Measurements from ENCODE around the gene AFG1L. TPM values are rescaled to one million over a fixed set of nuclear protein-coding genes. Genes with fewer than 3 reads are reported as not detected.
"Not testable (repeated sequence)": the region's sequence is repeated elsewhere in the genome, so short reads cannot be mapped to it uniquely, and the experiment has no call there.

AFG1L gene
- 3.3 and 4.0 TPM in 2 replicates for polyA plus RNA-seq (2014; cell fraction: cytosol; rRNA removed)
- polyA plus RNA-seq (2014; cell fraction: nucleus; rRNA removed), result 6.7 and 12.5 TPM in 2 replicates

DNA sequence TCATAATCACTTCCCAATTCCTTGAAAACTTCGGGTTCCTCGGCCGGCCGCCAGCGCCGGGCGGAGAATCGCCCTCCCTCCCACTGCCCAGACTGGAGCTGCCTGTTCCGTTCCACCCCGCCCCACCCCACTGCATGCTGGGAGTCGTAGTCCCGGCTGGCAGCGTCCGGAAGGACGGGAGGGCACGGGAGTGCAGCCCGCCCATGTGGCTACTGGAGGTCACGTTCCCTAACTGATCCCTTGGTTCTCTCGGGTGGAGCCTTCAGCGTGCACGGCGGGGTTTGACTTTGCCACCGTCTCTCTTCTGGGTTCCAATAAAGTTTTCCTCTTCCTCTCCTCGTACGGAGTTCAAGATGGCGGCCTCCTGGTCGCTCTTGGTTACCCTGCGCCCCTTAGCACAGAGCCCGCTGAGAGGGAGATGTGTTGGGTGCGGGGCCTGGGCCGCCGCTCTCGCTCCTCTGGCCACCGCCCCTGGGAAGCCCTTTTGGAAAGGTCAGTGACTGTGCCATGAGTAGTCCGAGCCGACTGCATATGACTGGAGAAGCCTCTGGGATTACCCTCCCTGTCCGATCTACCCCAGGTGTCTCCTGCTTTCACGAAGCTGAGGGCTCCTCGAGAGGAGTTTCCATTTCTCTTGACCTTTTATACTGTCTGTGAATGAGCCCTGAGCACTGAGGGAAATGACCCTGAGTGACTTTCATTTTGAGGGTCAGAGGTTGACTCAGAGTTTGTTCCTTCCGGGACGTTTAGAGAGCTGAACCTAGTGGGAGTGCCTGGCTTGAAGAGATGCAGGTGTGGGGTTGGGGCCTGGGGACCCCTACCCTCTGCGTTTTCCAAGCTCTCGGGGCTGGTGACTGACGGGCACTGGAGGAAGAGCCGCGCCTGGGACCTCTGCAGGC is at the start of gene AFG1L:
TSS of gene AFG1L (plus strand) at position 328 of the 899 bp plus-strand sequence. CDS start at position 354, 26 bp downstream.
- DNase-seq (ENCODE audit: low spot score), result peak; percentile 81

DNA sequence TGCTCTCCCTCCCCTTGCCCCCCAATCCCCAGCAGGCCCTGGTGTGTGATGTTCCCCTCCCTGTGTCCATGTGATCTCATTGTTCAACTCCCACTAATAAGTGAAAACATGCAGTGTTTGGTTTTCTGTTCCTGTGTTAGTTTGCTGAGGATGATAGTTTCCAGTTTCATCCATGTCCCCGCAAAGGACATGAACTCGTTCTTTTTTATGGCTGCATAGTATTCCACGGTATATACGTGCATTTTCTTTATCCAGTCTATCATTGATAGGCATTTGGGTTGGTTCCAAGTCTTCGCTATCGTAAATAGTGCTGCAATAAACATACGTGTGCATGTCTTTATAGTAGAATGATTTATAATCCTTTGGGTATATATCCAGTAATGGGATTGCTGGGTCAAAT is 49.8 kb upstream of the AFG1L start:
- DNase-seq (ENCODE audit: low spot score), result not testable (repeated sequence)

DNA sequence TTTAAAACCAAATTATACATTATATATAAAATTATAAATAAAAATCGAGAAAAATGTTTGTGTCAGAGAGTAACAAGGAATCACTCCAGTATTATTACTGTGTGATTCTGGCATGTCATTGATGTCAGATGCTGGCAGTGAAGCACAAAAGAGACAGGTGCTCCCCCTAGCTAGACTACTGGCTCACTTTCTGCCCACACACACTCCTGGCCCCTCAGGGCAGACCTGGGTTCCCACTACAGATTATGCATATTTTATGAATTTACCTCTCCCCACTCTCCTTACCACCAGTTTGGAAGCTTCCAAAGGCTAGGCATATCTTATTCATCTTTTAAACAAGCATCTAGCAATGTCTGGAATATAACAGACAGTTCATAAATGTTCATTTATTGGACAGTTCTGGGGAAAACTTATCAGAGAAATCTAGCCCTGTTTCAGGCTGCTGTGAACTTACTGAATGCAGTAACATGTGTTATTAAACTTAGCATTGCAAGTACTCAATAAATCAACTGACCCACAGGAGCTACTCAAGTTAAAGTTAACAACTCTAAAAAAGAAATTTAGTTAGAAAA is 46.8 kb upstream of the AFG1L start:
- peak; percentile 87 for DNase-seq (ENCODE audit: low spot score)

DNA sequence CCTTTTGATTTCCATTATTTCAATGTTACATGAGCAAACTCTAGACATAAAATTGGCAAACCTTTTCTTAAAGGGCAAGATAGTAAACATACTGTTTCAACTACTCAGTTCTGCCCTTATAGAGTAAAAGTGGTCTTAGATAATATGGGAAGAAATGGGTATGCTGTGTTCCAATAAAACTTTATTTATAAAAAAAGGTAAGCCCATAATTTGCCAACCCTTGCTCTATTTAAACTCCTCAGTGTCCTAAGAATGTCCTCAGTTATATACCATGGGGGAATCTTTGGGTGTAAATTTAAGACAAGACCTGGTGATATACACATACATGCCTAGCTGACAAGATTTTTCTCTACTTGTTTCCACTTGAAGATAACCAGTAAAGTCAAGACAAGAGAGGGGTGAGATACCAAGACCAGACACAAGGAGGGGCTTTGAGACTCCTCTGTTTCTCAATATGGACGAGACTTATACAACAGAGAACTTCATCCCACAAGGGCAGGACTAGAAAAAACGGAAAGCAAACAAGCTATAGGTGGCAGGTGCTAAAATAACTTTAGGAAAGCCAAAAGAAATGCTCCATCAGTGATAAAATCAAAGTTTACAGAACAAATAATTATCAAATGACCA is 44.5 kb upstream of the AFG1L start:
- peak; percentile 37 for DNase-seq (ENCODE audit: low spot score)

DNA sequence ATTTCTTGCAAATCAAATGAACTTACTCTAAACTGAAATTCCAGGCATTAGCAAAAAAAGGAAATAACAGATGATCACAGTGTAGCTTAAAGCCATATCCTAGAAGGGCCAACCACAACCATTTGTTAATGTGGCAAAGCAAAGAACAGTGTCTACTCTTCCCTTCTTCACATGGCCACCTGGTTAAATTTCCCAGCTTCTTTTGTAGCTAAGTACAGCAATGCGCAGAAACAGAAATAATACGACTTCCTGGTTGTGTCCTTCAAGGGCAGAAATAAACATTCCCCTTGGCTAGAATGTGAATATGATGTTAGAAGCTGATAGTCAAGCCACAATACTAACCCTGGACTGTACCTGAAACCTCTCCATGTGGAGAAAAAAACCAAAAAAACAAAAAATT is 43.6 kb upstream of the AFG1L start:
- DNase-seq (ENCODE audit: low spot score), result no peak

DNA sequence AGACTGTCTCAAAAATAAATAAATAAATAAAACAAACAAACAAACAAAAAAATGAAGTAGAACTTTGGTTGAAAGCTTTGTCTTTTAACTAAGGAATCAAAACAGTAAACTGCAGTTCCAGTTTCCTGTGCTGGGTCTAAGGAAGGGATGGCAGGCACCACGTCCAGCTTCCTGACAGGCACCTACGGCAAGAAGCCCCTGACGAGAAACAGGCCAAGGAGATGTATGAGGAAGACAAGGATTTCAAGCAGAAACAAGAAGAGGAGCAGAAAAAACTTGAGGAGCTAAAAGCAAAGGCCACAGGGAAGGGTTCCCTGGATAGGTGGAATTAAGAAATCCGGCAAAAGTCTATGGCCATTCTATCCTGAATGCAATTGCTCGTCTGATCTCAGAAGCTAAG is 42.8 kb upstream of the AFG1L start:
- DNase-seq (ENCODE audit: low spot score), result peak; percentile 54

DNA sequence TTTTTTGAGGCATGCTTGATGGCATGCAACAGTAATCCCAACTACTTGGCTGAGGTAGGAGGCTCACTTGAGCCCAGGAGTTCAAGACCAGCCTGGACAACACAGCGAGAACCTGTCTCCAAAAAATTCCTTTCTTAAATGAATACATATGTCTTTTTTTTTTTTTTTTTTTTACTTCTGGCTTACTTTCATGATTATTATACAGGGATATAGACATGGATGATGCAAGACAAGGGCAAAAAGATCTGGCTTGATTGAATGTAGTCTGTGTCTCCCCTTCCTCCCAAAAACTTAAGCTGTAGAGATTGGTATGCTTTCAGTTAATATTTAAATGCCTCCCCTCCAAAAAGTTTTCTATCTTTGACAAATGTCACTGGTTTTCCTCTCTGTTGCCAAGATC is 41.6 kb upstream of the AFG1L start:
- no peak for DNase-seq (ENCODE audit: low spot score)

DNA sequence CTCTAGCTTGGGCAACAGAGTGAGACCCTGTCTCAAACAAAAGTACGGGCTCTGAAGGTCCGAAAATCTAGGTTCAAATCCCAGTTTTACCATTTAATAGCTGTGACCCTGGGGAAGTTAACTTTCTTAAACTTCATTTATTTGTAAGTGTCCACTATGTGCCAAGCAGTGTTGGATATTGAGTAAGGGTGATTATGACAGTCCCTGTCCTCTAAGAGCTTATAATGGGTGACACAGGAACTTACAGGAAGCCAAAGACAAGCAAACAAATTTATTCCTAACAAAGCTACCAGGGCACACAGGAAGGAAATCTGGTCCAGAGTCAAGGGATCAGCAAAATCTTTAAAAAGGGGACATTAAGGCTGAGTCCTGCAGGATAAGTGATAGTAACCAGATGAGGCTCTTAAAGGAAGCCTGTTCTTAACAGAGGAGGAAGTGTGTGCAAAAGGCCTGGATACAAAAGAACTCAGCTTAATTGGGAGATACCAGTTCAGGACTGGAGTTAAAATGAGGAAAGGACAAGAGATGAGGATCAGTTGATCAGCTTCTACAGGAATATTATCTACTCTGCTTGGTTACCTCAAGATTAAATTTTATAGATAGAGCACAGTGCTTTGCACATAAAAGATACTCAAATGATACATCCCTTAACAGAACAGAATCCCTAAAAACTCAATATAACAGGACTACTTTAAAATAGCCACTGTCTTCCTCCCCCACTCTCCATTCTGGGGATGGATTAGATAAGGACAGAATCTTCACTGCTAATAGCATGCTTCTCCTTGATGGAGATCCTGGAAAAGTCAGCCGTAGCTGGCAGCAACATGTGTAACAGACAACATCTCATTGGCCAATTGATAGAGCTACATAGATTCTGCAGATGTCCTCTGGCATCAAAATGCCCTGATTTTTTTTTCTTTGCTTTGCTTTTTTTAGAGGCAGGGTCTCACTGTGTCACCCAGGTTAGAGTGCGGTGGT is 40.1 kb upstream of the AFG1L start:
- DNase-seq (ENCODE audit: low spot score), result peak; percentile 70

DNA sequence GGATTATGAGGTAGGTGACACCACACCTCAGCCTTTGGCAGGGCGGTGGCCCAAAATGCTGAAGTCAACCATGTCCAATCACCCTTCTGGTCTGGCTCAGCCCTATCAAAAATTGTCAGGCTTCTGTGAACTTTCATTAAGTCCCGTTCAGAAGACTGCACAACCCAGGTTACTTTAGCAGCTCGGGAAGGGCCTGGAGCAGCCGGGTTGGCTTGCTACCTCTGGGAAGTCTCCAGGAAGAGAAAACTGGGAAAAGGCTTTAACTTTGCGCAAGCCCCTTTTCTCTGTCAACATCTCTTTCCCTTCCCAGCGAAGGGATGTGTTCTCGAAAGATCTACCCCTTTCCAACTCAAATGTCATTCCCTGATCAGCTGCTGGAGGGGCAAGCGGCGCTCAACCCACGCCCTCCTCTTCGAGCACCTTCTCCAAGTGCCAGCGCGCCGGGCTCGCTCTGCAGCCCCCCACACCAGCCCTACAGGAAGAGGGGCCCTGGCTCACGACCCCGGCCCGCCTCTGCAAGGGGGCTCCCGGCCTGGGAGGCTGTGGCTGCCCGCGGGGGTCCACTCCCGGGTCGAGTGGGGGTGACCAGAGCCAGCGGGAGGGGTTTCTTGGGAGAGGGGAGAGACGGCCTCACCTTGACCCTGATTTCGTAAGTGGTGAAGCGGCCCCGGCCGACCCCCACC is 34.6 kb upstream of the AFG1L start:
- DNase-seq (ENCODE audit: low spot score), result peak; percentile 45

DNA sequence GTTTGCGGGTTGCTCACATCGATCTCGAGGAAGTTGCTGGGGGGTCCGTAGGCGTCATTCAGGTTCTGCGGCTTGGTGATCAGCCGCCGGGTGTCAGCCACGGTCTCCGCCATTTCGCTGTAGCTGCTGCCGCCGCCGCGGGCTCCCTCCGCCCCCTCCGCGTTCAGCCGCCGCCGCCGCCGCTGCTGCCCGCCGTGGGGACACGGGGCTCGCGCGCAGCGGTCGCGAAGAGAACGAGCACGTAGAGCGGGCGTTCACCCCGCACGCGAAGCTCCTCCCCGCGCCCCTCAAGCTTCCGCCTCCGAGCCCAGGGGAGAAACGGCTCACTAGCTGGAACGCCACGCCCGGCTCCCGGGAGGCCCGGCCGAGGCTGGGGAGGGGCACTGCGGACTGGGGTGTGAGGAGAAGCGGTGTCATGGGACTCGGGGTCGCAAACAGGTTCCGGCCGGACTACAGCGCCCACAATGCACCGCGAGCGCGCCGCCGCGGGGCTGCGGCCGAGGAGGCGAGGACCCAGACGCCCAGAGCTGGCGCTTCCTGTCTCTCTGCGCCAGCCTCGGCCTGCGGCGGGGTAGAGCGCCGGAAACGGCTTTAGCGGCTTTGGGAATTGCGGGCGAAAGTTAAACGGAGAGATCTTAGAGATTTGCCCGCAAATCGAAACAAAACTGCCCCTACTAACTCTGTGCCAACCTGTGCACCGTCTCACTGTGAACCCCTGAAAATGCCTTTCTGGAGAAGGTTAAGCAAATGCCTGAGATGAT is 33.9 kb upstream of the AFG1L start, which contains the start of gene SNX3:
TSS of gene SNX3 (minus strand) at position 232 of the 761 bp plus-strand sequence. CDS start at position 113, 119 bp downstream.
- DNase-seq (ENCODE audit: low spot score), result peak; percentile 96

DNA sequence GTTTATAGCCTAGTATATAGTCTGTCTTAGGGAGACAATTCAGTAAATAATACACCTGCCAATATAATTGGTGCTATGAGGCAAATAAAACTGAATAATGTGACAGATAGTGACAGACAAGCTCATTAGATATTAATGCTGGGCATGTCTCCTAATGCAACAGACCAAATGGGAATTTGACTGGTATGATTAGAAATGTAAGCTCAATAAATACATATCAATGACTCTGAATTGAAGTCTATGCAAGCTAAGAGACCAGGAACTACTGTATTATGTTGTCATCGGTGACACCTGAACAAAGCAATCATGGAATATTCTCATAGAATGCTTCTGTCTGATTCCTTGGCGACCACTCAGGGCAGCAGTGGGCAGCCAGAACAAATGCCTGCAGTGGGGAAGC is 31.5 kb upstream of the AFG1L start:
- no peak for DNase-seq (ENCODE audit: low spot score)

DNA sequence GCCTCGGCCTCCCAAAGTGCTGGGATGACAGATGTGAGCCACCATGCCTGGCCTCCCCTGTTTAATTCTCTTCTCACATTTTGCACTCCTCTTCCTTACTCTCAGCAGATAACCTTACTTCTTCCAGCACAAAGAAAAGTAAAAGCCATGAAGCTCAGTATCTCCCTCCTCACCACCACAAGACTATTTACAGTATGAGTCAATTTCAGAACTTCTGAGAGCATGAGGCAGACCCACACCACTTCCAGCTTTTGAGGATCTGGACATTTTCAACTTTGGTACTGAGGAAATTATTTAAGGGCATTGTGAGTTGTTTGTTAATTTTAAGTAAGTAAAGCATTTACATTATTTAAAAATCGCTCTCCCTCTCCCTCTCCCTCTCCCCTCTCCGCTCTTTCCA is 26.0 kb upstream of the AFG1L start:
- no peak for DNase-seq (ENCODE audit: low spot score)

DNA sequence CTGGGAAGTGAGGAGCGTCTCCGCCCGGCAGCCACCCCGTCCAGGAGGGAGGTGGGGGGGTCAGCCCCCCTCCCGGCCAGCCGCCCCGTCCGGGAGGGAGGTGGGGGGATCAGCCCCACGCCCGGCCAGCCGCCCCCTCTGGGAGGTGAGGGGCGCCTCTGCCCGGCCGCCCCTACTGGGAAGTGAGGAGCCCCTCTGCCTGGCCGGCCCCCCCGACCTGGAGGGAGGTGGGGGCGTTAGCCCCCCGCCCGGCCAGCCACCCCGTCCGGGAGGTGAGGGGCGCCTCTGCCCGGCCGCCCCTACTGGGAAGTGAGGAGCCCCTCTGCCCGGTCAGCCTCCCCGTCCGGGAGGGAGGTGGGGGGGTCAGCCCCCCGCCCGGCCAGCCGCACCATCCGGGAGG is 24.9 kb upstream of the AFG1L start:
- not testable (repeated sequence) for DNase-seq (ENCODE audit: low spot score)

DNA sequence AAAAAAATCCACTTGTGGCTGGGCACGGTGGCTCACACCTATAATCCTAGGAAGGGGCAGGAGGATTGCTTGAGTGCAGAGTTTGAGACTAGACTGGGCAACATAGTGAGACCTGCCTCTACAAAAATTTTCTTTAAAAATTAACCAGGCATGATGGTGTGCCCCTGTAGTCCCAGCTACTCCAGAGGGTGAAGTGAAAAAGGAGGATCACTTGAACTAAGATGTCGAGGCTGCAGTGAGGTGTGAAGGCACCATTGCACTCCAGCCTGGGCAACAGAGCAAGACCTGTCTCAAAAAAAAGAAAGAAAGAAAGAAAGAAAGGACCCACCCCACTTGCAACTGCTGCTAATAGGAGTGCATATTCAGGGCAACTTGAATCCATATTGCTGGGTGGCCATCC is 20.3 kb upstream of the AFG1L start:
- DNase-seq (ENCODE audit: low spot score), result no peak

DNA sequence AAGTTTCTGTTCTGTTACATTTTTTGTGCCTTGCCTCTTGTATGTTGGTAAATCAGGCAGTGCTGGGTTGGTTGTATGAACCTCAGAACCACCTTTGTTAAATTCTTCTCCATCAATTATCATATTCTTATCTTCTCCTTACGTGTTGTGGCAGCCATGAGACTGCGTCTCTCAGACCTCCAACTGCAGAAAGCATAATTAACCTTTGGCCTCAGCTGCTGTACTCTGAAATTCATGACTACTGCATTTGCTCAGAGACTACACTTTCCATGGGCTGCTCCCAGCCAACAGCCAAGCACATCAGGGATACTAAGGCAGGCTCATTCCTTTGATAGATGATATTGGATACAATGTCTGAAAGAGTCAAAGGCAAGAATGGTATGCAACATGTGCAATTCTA is 18.9 kb upstream of the AFG1L start:
- peak; percentile 45 for DNase-seq (ENCODE audit: low spot score)

DNA sequence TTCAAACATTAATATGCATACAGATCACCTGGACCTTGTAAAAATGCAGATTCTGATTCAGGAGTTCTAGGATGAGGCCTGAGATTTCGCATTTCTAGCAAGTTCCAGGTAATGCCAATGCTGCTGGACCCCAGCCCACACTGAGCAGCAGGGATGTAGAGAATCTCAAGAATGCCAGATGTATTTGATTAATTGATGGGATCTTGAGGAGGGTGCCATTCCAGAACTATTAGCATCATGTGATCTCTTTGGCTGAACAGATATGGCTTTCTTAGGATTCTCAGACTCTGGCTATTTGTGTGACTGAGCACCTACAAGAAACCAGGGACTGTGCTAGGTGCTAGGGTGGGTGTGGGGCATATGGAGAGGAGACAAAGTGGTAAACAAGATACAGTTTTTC is 17.6 kb upstream of the AFG1L start:
- DNase-seq (ENCODE audit: low spot score), result no peak

DNA sequence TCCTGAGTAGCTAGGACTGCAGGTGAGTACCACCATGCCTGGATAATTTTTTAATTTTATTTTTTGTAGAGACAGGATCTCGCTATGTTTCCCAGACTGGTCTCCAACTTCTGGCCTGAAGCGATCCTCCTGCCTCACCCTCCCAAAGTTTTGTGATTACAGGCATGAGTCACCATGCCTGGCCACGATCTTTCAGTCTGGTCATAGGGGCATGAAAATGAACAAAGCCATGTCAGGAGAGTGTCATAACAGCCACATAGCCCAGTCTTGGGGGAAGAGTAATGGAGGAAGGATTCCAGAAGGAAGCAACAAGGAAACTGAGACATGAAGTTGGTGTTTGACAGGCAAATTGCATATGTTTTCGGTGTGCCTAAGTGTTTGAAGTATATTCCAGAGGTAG is 17.0 kb upstream of the AFG1L start:
- DNase-seq (ENCODE audit: low spot score), result no peak

DNA sequence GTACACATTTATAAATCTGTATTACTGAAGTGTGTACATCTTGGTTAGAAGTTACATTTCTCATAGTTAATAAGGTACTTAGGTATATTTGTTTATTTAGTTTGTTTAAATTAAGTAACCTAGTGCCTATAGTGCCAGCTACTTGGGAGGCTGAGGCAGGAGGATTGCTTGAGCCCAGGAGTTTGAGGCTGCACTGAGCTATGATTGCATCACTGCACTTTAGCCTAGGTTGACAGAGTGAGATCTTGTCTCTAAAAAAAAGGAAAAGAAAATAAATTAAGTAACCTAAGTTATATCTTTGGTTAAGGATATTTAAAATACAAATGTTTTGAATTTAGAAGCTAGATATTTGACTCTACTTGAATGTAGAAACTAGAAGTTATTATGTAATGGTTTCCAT is 9.5 kb upstream of the AFG1L start:
- no peak for DNase-seq (ENCODE audit: low spot score)

DNA sequence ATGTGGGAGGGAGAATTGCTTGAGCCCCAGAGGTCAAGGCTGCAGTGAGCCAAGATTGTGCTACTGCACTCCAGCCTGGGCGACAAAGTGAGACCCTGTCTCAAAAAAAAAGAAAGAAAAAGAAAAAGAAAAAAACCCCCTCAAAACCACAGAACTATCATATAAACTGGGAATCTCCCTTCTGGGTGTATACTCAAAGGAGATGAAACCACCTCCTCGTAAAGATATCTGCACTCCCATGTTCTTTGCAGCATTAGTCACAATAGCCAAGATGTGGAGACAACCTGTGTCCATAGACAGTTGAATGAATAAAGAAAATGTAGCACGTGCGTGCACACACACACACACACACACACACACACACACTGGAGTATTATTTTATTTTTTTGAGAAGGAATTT is 8.5 kb upstream of the AFG1L start:
- no peak for DNase-seq (ENCODE audit: low spot score)

DNA sequence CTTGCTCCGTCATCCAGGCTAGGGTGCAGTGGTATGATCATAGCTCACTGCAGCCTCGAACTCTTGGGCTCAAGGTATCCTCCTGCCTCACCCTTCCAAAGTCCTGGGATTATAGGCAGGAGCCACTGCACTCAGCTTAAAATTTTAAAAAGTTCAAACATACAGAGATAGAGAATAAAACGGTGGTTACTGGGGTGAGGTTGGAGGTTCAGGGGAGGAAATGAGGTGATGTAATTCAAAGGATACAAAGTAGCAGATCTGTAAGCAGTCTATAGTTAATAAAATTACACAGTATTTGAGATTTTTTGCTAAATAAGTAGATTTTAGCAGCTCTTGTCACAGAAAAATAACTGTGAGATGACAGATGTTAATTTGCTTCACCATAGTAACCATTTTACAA is 7.5 kb upstream of the AFG1L start:
- DNase-seq (ENCODE audit: low spot score), result no peak

Measured in SK-N-DZ (cell line).